Measurements from ENCODE around the gene EEIG1. TPM values are rescaled to one million over a fixed set of nuclear protein-coding genes. Genes with fewer than 3 reads are reported as not detected.

The EEIG1 gene
- polyA plus RNA-seq, 3 donors: 11.2 to 18.6 (median 14.9) TPM

DNA sequence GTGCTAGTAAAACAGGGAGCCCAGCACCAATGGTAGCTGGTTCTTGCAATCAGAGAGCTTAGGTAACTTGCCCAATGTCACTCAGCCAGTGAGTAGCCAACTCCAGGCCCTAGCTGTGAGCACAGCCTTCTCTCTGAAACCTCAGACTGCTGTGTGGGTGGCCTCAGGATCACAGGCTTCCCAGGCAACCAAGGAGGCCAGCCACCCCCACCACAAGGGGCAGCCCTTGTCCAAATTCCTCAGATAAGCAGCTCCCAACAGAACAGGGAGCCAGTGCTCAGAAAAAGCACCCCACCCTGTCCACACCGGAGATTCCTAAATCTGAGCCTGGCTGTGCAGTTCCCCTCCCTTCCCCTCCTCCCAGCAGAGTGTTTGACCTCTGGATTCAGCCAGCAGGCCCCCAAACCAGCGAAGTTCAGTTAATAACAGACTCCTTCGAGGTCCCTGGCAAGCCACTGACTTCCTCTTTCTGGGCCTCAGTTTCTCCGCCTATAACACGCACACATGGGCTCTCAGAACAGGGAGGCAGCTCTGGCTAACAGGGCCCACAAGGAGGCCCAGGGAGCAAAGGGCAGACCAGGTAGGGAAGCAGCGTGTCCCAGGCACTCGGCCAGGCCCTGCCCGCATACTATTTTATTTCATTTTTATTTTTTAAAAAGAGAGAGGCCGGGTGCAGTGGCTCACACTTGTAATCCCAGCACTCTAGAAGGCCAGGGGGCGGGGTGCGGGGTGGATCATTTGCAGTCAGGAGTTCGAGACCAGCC is 2.7 kb downstream of the EEIG1 start:
- 23 to 64% (median 60%) methylated on average over 12 of the region's 12 CpGs for whole genome bisulfite sequencing, 3 donors
- no peak overlapping the region for H3K27ac ChIP-seq (ENCODE audit: low read depth, low read length)

DNA sequence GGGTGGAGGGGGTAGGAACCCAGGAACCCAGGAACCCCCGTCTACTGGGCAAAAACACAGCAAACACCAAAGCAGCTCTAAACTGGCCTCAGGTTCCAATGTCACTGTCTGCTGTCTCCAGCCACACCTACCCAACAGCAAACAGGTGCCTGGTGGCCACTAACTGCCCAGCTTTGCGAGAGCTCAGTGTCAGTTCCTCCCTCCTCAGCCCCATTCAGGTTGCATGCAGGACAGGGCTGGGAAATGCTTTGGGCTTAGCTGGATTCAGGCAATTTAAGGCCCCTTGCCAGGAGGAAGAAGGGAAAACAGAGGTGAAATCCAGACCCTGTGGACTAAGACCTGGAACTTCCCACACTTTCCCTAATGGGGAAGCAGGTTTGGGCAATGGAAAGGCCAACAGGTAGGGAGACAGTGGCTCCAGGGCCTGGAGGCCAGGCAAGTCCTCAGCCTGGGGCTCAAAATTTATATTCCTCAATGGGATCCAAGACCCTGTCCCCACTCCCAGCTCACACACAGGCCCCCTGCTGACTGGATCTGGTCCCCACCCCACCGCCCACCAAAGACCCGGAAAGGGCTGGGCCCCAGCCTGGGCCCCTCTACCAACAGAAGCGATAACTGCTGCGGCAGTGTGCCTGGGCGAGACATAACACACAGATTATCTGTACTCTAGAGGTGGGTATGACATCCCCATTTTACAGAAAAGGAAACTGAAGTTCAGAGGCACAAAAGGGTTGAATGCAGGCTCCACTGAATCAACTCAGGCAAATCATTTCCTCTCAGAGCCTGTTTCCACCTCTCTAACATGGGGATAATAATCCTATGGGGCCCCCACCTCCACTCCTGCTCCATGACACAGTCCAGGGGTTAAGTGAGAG is 3.5 kb downstream of the EEIG1 start:
- WGBS, 3 donors: 40 to 89% (median 89%) methylated on average over 7 of the region's 7 CpGs
- no peak overlapping the region for H3K27ac ChIP-seq (ENCODE audit: low read depth, low read length)

- 20 to 87% (median 71%) methylated on average over 6 of the region's 6 CpGs for WGBS, 3 donors
- H3K27ac ChIP-seq (ENCODE audit: low read depth, low read length): no peak overlapping the region
Measured at GRCh38 chr9:127976498-127976897, 4.3 kb downstream of the EEIG1 start.

- H3K27ac ChIP-seq (ENCODE audit: low read depth, low read length): no peak overlapping the region
- WGBS, 3 donors: 65 to 81% (median 71%) methylated on average over 10 of the region's 10 CpGs
Measured at GRCh38 chr9:127975376-127976315, 5.1 kb downstream of the EEIG1 start.

DNA sequence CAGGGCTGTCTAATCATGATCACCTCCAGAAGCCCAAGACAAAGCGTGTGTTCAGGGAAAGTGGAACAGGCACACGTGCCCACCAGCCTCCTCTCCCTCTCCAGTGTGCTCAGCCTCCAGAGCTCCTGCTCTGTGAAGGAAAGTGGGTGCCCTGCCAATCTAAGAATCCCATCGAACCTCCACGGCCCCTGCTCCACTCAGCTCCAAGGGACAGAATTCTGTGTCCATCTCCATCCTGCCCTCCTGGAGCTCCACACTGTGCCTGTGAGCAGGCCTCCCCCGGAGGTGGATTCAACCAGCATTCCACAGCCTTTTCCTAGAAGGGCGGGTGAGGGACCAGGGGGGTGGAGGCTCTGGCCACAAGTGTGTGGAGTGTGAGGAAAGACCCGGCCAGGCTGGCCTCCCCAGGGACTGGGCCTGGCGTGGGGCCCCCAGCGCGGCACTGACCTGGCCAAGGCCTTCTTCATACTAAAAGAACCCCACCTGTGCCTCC is 6.0 kb downstream of the EEIG1 start:
- 38 to 66% (median 61%) methylated on average over 10 of the region's 10 CpGs for WGBS, 3 donors
- H3K27ac ChIP-seq (ENCODE audit: low read depth, low read length): no peak overlapping the region

DNA sequence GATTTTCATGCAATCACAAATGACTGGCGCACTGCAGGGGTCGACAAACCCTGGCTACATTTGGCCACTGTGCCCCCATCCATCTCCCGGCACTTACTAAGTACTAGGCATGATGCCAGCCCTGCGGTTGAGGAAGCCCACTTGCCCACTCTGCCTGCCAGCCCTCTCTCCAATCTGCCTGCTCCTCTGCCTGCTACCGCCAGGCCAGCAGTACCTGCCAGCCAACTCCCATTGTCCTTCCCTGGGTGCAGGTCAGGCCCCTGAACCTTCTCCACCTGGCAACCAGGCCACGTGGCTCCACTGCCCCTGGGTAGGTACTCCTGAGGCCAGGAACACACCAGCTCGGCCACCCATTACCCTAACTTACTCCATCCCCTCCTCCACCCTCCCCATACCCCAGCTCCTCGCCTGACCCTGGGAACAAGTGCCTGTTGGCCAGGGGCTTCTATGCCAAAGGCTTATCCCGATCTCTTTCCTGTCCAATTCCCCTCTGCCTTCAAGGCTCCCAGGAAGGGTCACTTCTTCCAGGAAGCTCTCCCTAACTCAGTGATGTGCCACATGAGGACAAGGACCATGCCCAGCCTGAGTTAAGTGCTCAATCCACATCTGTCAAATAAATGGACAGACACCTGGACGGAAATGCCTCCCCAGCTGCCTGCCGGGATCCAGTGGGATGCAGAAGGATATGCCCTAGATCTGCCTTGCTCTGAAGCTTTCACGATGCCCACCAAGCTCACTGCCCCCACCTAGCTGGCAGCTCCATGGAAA is 6.6 kb downstream of the EEIG1 start:
- WGBS, 3 donors: 31 to 81% (median 77%) methylated on average over 12 of the region's 12 CpGs
- no peak overlapping the region for H3K27ac ChIP-seq (ENCODE audit: low read depth, low read length)

- WGBS, 3 donors: 23 to 84% (median 72%) methylated on average over 17 of the region's 17 CpGs
Measured at GRCh38 chr9:127973169-127974000, 7.4 kb downstream of the EEIG1 start.

DNA sequence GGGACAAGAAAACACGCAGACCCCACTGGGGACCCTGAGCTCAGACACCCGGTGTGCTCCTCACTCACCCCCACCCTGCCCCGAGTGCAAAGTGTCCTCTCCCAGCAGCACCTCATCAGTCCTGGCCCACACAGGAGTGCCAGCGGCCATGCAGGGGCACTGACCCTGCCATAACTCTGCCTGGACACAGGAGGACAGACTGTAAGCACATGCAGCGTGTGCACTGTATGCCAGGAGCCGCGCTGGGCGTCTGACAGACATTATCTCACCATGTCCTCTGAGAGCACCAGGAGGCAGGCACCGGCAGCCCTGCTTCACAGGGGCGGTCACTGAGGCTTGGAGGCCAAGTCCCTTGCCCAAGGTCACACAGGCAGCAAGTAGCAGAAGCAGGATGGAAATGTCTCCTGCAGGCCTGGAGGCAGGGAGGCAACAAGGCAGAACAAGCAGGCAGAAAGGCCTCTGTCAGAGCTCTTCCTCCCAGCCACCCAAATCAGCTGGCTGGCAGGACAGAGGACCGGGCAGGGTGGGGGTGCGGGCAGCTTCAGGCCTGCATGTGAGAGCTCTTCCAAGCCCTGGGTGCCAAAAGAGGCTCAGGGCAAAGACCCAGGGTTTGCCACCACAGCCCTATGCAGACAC is 8.4 kb downstream of the EEIG1 start:
- WGBS, 3 donors: 36 to 76% (median 61%) methylated on average over 12 of the region's 12 CpGs
- H3K27ac ChIP-seq (ENCODE audit: low read depth, low read length): no peak overlapping the region

More at GRCh38 chr9:127973169-127974000, 7.4 kb downstream of the EEIG1 start:
- H3K27ac ChIP-seq (ENCODE audit: low read depth, low read length): no peak overlapping the region

- no peak overlapping the region for H3K27ac ChIP-seq (ENCODE audit: low read depth, low read length)
- 41 to 55% (median 44%) methylated on average over 17 to 20 of the region's 20 CpGs for WGBS, 3 donors
Measured at GRCh38 chr9:127971357-127972235, 9.2 kb downstream of the EEIG1 start.

GRCh38 chr9:127970401-127971313 is 10.1 kb downstream of the EEIG1 start:
- H3K27ac ChIP-seq (ENCODE audit: low read depth, low read length): no peak overlapping the region

GRCh38 chr9:127968700-127969383 is 11.9 kb downstream of the EEIG1 start:
- 46 to 67% (median 50%) methylated on average over 10 of the region's 10 CpGs for WGBS, 3 donors
- H3K27ac ChIP-seq (ENCODE audit: low read depth, low read length): peak overlapping the region; percentile 43

More at GRCh38 chr9:127970401-127971313, 10.1 kb downstream of the EEIG1 start:
- WGBS, 3 donors: 70 to 73% (median 73%) methylated on average over 16 of the region's 16 CpGs

- no peak overlapping the region for H3K27ac ChIP-seq (ENCODE audit: low read depth, low read length)
- 67 to 81% (median 70%) methylated on average over 3 of the region's 3 CpGs for WGBS, 3 donors
Measured at GRCh38 chr9:127968042-127968441, 12.7 kb downstream of the EEIG1 start.

DNA sequence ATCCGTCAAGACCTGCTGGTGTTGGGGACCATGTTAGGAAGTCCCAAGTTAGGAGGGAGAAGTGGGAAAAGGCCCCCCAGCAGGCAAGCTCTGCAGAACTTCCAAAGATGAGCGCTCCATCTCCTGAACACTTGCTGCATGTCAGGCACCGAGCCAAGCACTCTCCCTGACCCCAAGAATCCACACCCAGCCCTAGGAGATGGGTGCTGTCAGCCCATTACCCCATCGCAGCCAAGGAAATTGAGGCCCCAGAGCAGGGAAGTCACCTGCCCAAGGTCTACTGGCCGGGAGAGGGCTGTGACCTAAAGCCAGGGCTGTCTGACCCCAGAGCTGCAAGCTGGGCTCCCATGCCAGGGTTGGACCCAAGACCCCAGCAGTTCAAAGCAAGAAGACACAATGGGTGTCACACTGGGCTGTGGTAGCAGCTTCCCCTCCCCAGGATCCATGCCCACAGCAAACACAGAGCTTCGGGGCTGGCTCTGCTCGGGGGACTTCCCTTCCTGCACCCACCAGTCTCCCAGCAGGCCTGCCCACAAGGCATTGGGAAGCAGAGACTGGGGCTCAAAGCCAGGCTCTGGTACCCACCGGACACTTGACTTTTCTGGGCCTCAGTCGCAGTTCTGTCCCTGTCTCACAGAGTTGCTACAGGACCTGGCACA is 13.5 kb downstream of the EEIG1 start:
- H3K27ac ChIP-seq (ENCODE audit: low read depth, low read length): no peak overlapping the region
- WGBS, 3 donors: 60 to 78% (median 66%) methylated on average over 9 of the region's 9 CpGs

Data from adipose tissue (tissue), 3 donors.